Measurements from ENCODE around the gene GJA1.
"Not testable (repeated sequence)": the region's sequence is repeated elsewhere in the genome, so short reads cannot be mapped to it uniquely, and the experiment has no call there.

GRCh38 chr6:121448528-121448927, 13.1 kb downstream of the GJA1 start:
- TF ChIP-seq MYC (IDR thresholded peaks at IDR 0.05; ENCODE audit: borderline replicate concordance, low read length); CTCF (IDR thresholded peaks at IDR 0.05); MAX (IDR thresholded peaks at IDR 0.05); MAFK (IDR thresholded peaks at IDR 0.05; ENCODE audit: partially characterized antibody); POLR2A (IDR thresholded peaks at IDR 0.05; ENCODE audit: low read length); SMC3 (IDR thresholded peaks at IDR 0.05): not testable (repeated sequence)

Measured in A549 (cell line).